Neural cell (in vitro differentiated cells): ENCODE results near the gene PREX1. TPM values are rescaled to one million over a fixed set of nuclear protein-coding genes. Genes with fewer than 3 reads are reported as not detected.

ENCODE experiments used
- H2AFZ ChIP-seq: fragments of 200-600, 300-800 bp; sonication (generic), shearing (Covaris generic); 2 replicates; pipeline ENCODE4 v1.6.0; 2014; ENCODE audit warnings: low read depth, mild to moderate bottlenecking, antibody characterized with exemption, low read length, moderate library complexity
- H3F3A ChIP-seq: fragments of 200-600 bp; shearing (Covaris generic); 2 replicates; pipeline ENCODE4 v1.6.1; 2016; ENCODE audit warnings: mild to moderate bottlenecking, moderate library complexity, mixed read lengths, antibody characterized with exemption, low read length; ENCODE audit not compliant: insufficient read depth, poor library complexity, severe bottlenecking
- H3K27ac ChIP-seq: fragments of 200-600, 300-800 bp; sonication (generic), shearing (Covaris generic); 2 replicates; pipeline ENCODE4 v1.5.1; 2014; ENCODE audit warnings: mild to moderate bottlenecking, low read length, moderate library complexity
- H3K27me3 ChIP-seq: fragments of 300-800, 200-600 bp; sonication (generic), shearing (Covaris generic); 2 replicates; pipeline ENCODE4 v1.6.0; 2014; ENCODE audit warnings: mild to moderate bottlenecking, low read depth, low read length, moderate library complexity; ENCODE audit not compliant: insufficient read depth
- H3K36me3 ChIP-seq: fragments of 300-800, 200-600 bp; sonication (generic), shearing (Covaris generic); 2 replicates; pipeline ENCODE4 v1.5.1; 2014; ENCODE audit warnings: mild to moderate bottlenecking, antibody characterized with exemption, low read length, moderate library complexity; ENCODE audit not compliant: insufficient read depth
- H3K4me2 ChIP-seq: fragments of 300-800, 200-600 bp; sonication (generic), shearing (Covaris generic); 2 replicates; pipeline ENCODE4 v1.6.0; 2014; ENCODE audit warnings: mild to moderate bottlenecking, low read length
- H3K4me3 ChIP-seq: fragments of 300-800, 200-600 bp; sonication (generic), shearing (Covaris generic); 2 replicates; pipeline ENCODE4 v1.5.1; 2014; ENCODE audit warnings: mild to moderate bottlenecking, low read length, moderate library complexity
- H3K79me2 ChIP-seq: fragments of 200-600 bp; shearing (Covaris generic); replicated peaks from 2 replicates; pipeline ENCODE4 v1.6.0; 2014; ENCODE audit warnings: mild to moderate bottlenecking, low read length, moderate library complexity; ENCODE audit not compliant: insufficient read depth
- H3K9ac ChIP-seq: fragments of 300-800, 200-600 bp; sonication (generic), shearing (Covaris generic); 2 replicates; pipeline ENCODE4 v1.6.1; 2016; ENCODE audit warnings: mild to moderate bottlenecking, low read length, mixed read lengths
- H3K9me2 ChIP-seq: fragments of 200-600 bp; shearing (Covaris generic); 2 replicates; pipeline ENCODE4 v1.6.1; 2016; ENCODE audit warnings: mild to moderate bottlenecking, low read length, mixed read lengths; ENCODE audit not compliant: insufficient read depth
- H3K9me3 ChIP-seq: fragments of 200-600, 300-800 bp; sonication (generic), shearing (Covaris generic); 2 replicates; pipeline ENCODE4 v1.6.1; 2016; ENCODE audit warnings: mild to moderate bottlenecking, mixed run types, low read length, moderate library complexity, mixed read lengths
- H4K20me1 ChIP-seq: fragments of 200-600 bp; shearing (Covaris generic); 2 replicates; pipeline ENCODE4 v1.6.1; 2016; ENCODE audit warnings: mild to moderate bottlenecking, mixed run types; ENCODE audit not compliant: insufficient read depth
- EP300 ChIP-seq: fragments of 450-650 bp; conservative IDR thresholded peaks from 2 replicates; pipeline ENCODE4 v1.6.1; 2014; ENCODE audit warnings: antibody characterized with exemption, mild to moderate bottlenecking, moderate library complexity; ENCODE audit not compliant: poor library complexity, severe bottlenecking
- EZH2 ChIP-seq: fragments of 200-600, 300-800 bp; shearing (Covaris generic), sonication (generic); IDR thresholded peaks from 2 replicates; pipeline ENCODE4 v1.6.1; 2014; ENCODE audit warnings: antibody characterized with exemption, low read length, borderline replicate concordance, mild to moderate bottlenecking; ENCODE audit not compliant: insufficient read depth, poor library complexity, severe bottlenecking
- MXI1 ChIP-seq: fragments of 450-650 bp; conservative IDR thresholded peaks from 2 replicates; pipeline ENCODE4 v1.6.1; 2014; ENCODE audit warnings: antibody characterized with exemption, mild to moderate bottlenecking; ENCODE audit not compliant: poor library complexity, severe bottlenecking
- POLR2AphosphoS5 ChIP-seq: IDR thresholded peaks from 2 replicates; pipeline ENCODE4 v1.6.1; 2012
- RAD21 ChIP-seq: fragments of 450-650 bp; conservative IDR thresholded peaks from 2 replicates; pipeline ENCODE4 v1.6.1; 2014; ENCODE audit warnings: antibody characterized with exemption, mild to moderate bottlenecking, moderate library complexity
- SMC3 ChIP-seq: fragments of 450-650 bp; conservative IDR thresholded peaks from 2 replicates; pipeline ENCODE4 v1.6.1; 2014; ENCODE audit warnings: antibody characterized with exemption, mild to moderate bottlenecking, moderate library complexity; ENCODE audit not compliant: poor library complexity
- TAF1 ChIP-seq: IDR thresholded peaks from 2 replicates; pipeline ENCODE4 v1.6.1; 2012; ENCODE audit warnings: low read depth
- polyA plus RNA-seq: library from polyadenylated mRNA; depleted of rRNA; stranded (reverse); fragments of >200 nt; gene quantifications from 2 replicates; pipeline ENCODE4 v1.2.3, GENCODE V29; 2014
- TF ChIP-seq, protein P1 (sequence below): IDR thresholded peaks from 2 replicates; pipeline ENCODE4 v1.6.1; 2012; ENCODE audit warnings: borderline replicate concordance
- TF ChIP-seq, protein P2 (sequence below): fragments of 450-650 bp; IDR thresholded peaks from 2 replicates; pipeline ENCODE4 v1.5.1; 2014; ENCODE audit warnings: antibody characterized with exemption, mild to moderate bottlenecking, moderate library complexity; ENCODE audit not compliant: poor library complexity, severe bottlenecking

The PREX1 gene
- polyA plus RNA-seq, 1 donor from 2014 or later = 0.06 TPM

DNA sequence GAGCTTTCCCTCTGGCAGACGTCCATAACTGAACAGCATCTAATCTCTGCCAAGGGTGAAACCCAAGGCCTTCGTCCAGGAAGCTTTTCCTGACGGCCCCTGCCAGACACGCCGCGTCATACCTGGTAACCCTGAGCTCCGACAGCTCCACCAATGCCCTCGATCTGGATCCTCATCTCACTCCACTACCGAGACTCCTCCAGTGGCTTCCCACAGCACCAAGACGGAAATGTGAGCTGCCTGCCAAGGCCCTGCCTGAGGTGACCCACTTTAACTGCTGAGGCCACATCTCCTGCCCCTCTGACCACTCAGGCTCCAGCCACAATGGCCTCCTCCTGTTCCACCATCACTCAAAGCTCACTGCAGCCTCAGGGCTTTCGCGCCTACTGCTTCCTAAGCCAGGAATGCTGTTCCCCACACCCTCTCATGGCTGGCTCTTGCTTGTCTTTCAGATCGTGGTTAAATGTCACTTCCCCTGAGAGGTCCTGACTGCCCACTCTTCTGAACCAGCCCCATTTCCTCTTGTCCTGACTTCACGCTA lies 143.2 kb downstream of the PREX1 start:
- no peak overlapping the region for H3K4me3 ChIP-seq
- no peaks in the 10 kb centered on the region for H3K36me3 ChIP-seq
- no peaks in the 10 kb centered on the region for H3F3A ChIP-seq
- no peaks in the 10 kb centered on the region for H3K79me2 ChIP-seq
- H3K27ac ChIP-seq = no peak overlapping the region
- no peak overlapping the region for H3K4me2 ChIP-seq
- H3K9ac ChIP-seq = no peak overlapping the region
- H3K9me3 ChIP-seq = no peaks in the 10 kb centered on the region
- H4K20me1 ChIP-seq = no peaks in the 10 kb centered on the region
- TF ChIP-seq EZH2 (no peak), EP300 (no peak), RAD21 (no peak), MXI1 (no peak), SMC3 (no peak), POLR2AphosphoS5 (no peak), TAF1 (no peak)
- TF ChIP-seq, protein P1, sequence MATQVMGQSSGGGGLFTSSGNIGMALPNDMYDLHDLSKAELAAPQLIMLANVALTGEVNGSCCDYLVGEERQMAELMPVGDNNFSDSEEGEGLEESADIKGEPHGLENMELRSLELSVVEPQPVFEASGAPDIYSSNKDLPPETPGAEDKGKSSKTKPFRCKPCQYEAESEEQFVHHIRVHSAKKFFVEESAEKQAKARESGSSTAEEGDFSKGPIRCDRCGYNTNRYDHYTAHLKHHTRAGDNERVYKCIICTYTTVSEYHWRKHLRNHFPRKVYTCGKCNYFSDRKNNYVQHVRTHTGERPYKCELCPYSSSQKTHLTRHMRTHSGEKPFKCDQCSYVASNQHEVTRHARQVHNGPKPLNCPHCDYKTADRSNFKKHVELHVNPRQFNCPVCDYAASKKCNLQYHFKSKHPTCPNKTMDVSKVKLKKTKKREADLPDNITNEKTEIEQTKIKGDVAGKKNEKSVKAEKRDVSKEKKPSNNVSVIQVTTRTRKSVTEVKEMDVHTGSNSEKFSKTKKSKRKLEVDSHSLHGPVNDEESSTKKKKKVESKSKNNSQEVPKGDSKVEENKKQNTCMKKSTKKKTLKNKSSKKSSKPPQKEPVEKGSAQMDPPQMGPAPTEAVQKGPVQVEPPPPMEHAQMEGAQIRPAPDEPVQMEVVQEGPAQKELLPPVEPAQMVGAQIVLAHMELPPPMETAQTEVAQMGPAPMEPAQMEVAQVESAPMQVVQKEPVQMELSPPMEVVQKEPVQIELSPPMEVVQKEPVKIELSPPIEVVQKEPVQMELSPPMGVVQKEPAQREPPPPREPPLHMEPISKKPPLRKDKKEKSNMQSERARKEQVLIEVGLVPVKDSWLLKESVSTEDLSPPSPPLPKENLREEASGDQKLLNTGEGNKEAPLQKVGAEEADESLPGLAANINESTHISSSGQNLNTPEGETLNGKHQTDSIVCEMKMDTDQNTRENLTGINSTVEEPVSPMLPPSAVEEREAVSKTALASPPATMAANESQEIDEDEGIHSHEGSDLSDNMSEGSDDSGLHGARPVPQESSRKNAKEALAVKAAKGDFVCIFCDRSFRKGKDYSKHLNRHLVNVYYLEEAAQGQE = no peak
- TF ChIP-seq, protein P2, sequence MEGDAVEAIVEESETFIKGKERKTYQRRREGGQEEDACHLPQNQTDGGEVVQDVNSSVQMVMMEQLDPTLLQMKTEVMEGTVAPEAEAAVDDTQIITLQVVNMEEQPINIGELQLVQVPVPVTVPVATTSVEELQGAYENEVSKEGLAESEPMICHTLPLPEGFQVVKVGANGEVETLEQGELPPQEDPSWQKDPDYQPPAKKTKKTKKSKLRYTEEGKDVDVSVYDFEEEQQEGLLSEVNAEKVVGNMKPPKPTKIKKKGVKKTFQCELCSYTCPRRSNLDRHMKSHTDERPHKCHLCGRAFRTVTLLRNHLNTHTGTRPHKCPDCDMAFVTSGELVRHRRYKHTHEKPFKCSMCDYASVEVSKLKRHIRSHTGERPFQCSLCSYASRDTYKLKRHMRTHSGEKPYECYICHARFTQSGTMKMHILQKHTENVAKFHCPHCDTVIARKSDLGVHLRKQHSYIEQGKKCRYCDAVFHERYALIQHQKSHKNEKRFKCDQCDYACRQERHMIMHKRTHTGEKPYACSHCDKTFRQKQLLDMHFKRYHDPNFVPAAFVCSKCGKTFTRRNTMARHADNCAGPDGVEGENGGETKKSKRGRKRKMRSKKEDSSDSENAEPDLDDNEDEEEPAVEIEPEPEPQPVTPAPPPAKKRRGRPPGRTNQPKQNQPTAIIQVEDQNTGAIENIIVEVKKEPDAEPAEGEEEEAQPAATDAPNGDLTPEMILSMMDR = no peak
- H3K9me2 ChIP-seq = no peaks in the 10 kb centered on the region
- H2AFZ ChIP-seq = no peak overlapping the region
- no peaks in the 10 kb centered on the region for H3K27me3 ChIP-seq

DNA sequence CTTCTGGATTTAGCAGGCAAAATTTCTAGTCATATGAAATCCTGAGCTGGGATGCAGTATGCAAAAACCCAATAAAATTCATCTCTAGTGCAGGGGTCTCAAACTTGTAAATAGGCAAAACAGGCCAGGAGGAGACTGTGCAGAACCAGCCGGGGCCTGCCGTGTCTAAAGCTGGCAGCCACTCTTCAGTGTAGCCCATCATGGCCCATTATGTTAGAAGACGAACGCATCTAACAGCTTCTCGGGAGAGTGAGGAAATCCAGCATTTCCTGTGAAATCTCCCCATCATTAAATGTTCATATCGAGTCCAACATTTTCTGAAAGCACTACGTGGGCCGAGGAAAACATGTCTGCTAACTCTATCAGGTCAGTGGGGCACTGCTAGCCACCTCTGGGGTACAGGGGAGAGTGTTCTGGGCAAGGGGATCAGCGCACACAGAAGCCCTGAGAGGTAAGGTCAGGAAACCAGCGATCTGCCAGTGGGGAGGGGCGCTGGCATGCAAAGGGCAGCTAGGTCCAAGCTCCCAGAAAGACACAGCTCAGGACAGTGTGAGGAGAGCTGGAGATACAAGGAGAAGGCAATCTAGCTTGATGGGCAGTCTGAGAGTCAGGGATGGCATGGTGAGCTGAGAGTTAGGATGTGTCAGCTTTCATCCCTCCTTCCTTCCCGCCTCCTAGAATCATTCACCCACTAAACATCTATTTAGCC lies 144.2 kb downstream of the PREX1 start:
- H3K9me3 ChIP-seq = no peaks in the 10 kb centered on the region
- no peak overlapping the region for H3K4me3 ChIP-seq
- no peaks in the 10 kb centered on the region for H3K27me3 ChIP-seq
- H3F3A ChIP-seq = no peaks in the 10 kb centered on the region
- no peak overlapping the region for H3K27ac ChIP-seq
- no peak overlapping the region for H3K9ac ChIP-seq
- no peak overlapping the region for H2AFZ ChIP-seq
- H3K9me2 ChIP-seq = no peaks in the 10 kb centered on the region
- TF ChIP-seq TAF1 = no peak
- TF ChIP-seq RAD21 = no peak
- no peak for TF ChIP-seq EP300
- no peak for TF ChIP-seq MXI1
- TF ChIP-seq, protein P1 = no peak
- TF ChIP-seq EZH2 = no peak
- no peak for TF ChIP-seq SMC3
- TF ChIP-seq POLR2AphosphoS5 = no peak
- TF ChIP-seq, protein P2 = no peak
- no peaks in the 10 kb centered on the region for H4K20me1 ChIP-seq
- H3K36me3 ChIP-seq = no peaks in the 10 kb centered on the region
- no peak overlapping the region for H3K4me2 ChIP-seq
- H3K79me2 ChIP-seq = no peaks in the 10 kb centered on the region
